Epithelial cell of proximal tubule (primary cell): ENCODE measurements around the gene ATM. TPM values are rescaled to one million over a fixed set of nuclear protein-coding genes. Genes with fewer than 3 reads are reported as not detected.

Experiments
- DNase-seq: peaks from one replicate; pipeline ENCODE4 v3.0.0-alpha.2; 2011; ENCODE audit warnings: low read depth
- H3K4me3 ChIP-seq: 2 replicates; pipeline ENCODE4 v1.5.1; 2011; ENCODE audit warnings: low read depth, mild to moderate bottlenecking, low read length
- total RNA-seq: library from RNA; depleted of rRNA; stranded (reverse); fragments of >200 nt; gene quantifications from 2 replicates; pipeline ENCODE4 v1.2.3, GENCODE V29; 2015
- TF ChIP-seq, protein P1 (sequence below): conservative IDR thresholded peaks from 2 replicates; pipeline ENCODE4 v1.5.1; 2012; ENCODE audit warnings: low read depth, mild to moderate bottlenecking, low read length

The ATM gene
- total RNA-seq, 1 donor from 2014 or later: 29.4 TPM

GRCh38 chr11:108207683-108208060, 15.2 kb upstream of the ATM start:
- TF ChIP-seq, protein P1, sequence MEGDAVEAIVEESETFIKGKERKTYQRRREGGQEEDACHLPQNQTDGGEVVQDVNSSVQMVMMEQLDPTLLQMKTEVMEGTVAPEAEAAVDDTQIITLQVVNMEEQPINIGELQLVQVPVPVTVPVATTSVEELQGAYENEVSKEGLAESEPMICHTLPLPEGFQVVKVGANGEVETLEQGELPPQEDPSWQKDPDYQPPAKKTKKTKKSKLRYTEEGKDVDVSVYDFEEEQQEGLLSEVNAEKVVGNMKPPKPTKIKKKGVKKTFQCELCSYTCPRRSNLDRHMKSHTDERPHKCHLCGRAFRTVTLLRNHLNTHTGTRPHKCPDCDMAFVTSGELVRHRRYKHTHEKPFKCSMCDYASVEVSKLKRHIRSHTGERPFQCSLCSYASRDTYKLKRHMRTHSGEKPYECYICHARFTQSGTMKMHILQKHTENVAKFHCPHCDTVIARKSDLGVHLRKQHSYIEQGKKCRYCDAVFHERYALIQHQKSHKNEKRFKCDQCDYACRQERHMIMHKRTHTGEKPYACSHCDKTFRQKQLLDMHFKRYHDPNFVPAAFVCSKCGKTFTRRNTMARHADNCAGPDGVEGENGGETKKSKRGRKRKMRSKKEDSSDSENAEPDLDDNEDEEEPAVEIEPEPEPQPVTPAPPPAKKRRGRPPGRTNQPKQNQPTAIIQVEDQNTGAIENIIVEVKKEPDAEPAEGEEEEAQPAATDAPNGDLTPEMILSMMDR: no peak
- no peak overlapping the region for H3K4me3 ChIP-seq
- DNase-seq: no peak

GRCh38 chr11:108210441-108210840, 12.4 kb upstream of the ATM start:
- no peak for DNase-seq
- TF ChIP-seq, protein P1: no peak
- no peak overlapping the region for H3K4me3 ChIP-seq

DNA sequence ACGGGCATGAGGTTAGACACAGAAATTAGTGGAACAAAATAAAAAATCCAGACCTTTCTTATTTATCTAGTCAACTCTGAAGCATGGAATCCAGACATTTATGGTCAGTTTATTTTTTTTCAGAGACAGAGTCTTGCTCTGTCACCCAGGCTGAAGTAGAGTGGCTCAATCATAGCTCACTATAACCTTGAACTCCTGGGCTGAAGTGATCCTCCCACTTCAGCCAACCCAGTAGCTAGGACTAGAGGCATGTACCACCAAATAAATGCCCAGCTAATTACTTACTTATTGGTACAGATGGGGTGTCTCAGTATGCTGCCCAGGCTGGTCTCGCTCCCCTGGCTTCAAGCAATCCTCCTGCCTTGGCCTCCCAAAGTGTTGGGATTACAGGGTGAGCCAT, 9.1 kb upstream of the ATM start:
- TF ChIP-seq, protein P1: no peak
- H3K4me3 ChIP-seq: no peak overlapping the region
- no peak for DNase-seq

DNA sequence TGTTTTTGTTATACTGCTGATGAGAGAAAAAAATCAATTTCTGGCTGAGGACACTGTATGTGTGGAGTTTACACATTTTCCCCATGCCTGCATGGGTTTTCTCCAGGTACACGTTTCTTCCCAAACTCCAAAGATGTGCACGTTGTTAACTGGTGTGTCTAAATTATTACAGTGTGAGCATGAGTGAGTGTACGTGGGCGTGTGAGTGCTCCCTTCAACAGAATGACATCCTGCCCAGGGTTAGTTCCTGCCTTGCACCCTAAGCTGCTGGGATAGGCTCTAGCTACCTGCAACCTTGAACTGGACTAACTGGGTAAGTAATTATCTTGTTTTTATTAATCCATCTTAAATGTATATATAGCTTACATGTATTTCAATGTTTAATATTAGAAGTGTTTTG, 5.9 kb upstream of the ATM start:
- DNase-seq: no peak
- TF ChIP-seq, protein P1: no peak

GRCh38 chr11:108218455-108218854, 4.4 kb upstream of the ATM start:
- TF ChIP-seq, protein P1: no peak
- no peak for DNase-seq
- no peak overlapping the region for H3K4me3 ChIP-seq

More for the DNA sequence above, 5.9 kb upstream of the ATM start:
- no peak overlapping the region for H3K4me3 ChIP-seq

DNA sequence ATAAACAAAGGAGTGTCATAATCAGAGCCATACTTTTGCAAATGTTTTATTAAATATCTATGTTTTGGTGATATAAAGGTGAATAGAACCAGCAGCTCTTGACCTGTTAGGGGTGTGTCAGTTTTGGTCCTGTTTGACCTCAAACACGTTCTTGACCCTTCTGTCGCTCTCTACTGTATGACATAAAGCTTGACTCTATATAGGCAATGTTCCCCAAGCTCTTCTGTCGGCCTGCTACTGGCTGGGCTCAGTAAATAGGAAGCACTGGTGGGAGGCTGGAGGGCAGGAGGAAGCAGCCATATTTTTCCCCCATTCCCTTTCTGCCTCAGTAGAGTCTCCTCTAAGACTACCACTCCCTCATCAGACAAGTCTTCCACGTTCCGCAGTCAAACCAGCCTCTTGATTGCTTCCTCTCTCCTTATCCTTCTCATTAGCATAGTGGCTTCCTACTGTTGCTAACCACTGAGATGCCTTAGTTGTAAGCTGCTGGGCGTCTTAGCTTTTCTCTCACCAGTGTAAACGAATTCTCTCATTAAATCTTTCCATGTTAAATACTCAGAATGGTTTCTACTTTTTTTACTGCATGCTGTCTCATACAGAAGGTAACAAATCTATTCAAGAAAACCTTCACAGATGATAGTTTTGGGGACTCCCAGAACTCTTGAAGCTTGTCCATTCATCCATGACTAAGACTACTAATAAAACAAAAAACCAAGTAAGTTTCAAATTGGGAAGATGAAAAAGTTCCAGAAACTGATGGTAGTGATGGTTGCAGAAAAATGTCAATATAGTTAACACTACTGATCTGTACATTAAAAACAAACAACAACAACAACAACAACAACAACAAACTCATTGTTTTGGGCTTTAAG, 3.7 kb upstream of the ATM start:
- TF ChIP-seq, protein P1: no peak
- H3K4me3 ChIP-seq: no peak overlapping the region
- DNase-seq: no peak
